Measurements from ENCODE around the gene DIAPH1.
"Not testable (repeated sequence)": the region's sequence is repeated elsewhere in the genome, so short reads cannot be mapped to it uniquely, and the experiment has no call there.

Gene DIAPH1

DNA sequence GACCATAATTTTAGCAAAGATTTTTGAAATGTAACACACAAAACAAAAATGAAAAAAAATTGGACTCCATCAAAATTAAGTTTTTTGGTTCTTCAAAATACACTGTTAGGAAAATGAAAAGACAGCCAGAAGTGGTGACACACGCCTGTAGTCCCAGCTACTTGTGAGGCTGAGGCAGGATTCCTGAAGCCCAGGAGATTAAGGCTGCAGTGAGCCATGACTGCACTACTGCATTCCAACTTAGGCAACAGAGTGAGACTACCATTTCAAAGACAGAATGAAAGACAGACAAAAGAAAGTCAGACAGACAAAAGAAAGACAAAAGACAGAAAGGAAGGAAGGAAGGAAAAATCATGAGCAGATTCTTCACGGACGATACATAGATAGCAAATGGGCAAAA is 7.5 kb downstream of the DIAPH1 start:
- Histone ChIP-seq H2BK5ac (ENCODE audit: low read length) (no peak overlapping the region), H3K9ac (ENCODE audit: low read depth, low read length, poor library complexity) (no peak overlapping the region), H3K27me3 (ENCODE audit: control insufficient read depth in 3 of 3, insufficient read depth in 3 of 3, low read depth in 1 of 3, low read length in 3 of 3) (no peaks in the 10 kb centered on the region), H2AK5ac (ENCODE audit: low read depth, low read length) (no peak overlapping the region), H3K79me1 (ENCODE audit: low read depth, low read length) (peaks cover 2% of the 10 kb centered on the region), H3K23ac (ENCODE audit: low read depth, low read length, poor library complexity) (no peak overlapping the region), H3K4me2 (ENCODE audit: insufficient read depth, low read length, poor library complexity, severe bottlenecking) (no peak overlapping the region), H3K27ac (replicated peaks; ENCODE audit: low read length) (no peak overlapping the region), H3K14ac (ENCODE audit: low read length) (no peak overlapping the region), H3K4me3 (ENCODE audit: low read length in 2 of 2) (no peak overlapping the region), H2BK12ac (ENCODE audit: low read length) (no peak overlapping the region), H3K4me1 (ENCODE audit: control insufficient read depth in 2 of 2, insufficient read depth in 1 of 2, low read depth in 1 of 2, low read length in 2 of 2) (peaks cover 3 to 5% of the 10 kb centered on the region in 2 donors), H4K8ac (ENCODE audit: low read depth, low read length) (no peak overlapping the region), H3K4ac (ENCODE audit: low read length) (no peak overlapping the region), H2BK120ac (ENCODE audit: low read depth, low read length) (no peak overlapping the region), H4K91ac (ENCODE audit: low read depth, low read length, poor library complexity) (no peak overlapping the region), H3K36me3 (replicated peaks in 1 of 2; ENCODE audit: control insufficient read depth in 2 of 2, insufficient read depth in 2 of 2, low read length in 2 of 2) (peaks cover 0 to 17% of the 10 kb centered on the region in 2 donors), H2BK15ac (ENCODE audit: low read length) (no peak overlapping the region), H2AFZ (ENCODE audit: low read length) (no peak overlapping the region), H3K9me3 (replicated peaks in 1 of 2; ENCODE audit: control insufficient read depth in 2 of 2, insufficient read depth in 1 of 2, low read depth in 1 of 2, low read length in 2 of 2) (peaks cover 0 to 10% of the 10 kb centered on the region in 2 donors), H3K18ac (ENCODE audit: low read length) (no peak overlapping the region)
- WGBS, 2 donors (ENCODE audit: extremely low coverage in 2 of 2, insufficient read length in 2 of 2, insufficient replicate concordance in 1 of 2) = no CpG with 5 or more reads among the region's 3 CpGs
- no peak for DNase-seq (ENCODE audit: low spot score)

DNA sequence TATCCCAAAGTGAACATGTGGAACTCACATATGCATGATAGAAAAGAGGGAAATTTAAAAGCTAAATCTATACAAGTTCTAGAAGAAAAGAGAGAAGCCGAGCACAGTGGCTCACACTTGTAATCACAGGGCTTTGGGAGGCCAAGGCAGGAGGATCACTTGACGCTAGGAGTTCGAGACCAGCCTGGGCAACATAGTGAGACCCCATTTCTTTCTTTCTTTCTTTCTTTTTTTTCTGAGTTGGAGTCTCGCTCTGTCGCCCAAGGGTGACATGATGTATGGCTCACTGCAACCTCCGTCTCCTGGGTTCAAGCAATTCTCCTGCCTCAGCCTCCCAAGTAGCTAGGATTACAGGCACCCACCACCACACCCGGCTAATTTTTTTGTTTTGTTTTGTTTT is 8.9 kb downstream of the DIAPH1 start:
- not testable (repeated sequence) for H3K27ac ChIP-seq (replicated peaks; ENCODE audit: low read length); H3K4me1 ChIP-seq (ENCODE audit: control insufficient read depth in 2 of 2, insufficient read depth in 1 of 2, low read depth in 1 of 2, low read length in 2 of 2); H3K9me3 ChIP-seq (replicated peaks in 1 of 2; ENCODE audit: control insufficient read depth in 2 of 2, insufficient read depth in 1 of 2, low read depth in 1 of 2, low read length in 2 of 2); H2BK5ac ChIP-seq (ENCODE audit: low read length); H3K18ac ChIP-seq (ENCODE audit: low read length); H4K8ac ChIP-seq (ENCODE audit: low read depth, low read length); H3K4me2 ChIP-seq (ENCODE audit: insufficient read depth, low read length, poor library complexity, severe bottlenecking); H3K23ac ChIP-seq (ENCODE audit: low read depth, low read length, poor library complexity); H2BK120ac ChIP-seq (ENCODE audit: low read depth, low read length); H3K27me3 ChIP-seq (ENCODE audit: control insufficient read depth in 3 of 3, insufficient read depth in 3 of 3, low read depth in 1 of 3, low read length in 3 of 3); H2AK5ac ChIP-seq (ENCODE audit: low read depth, low read length); H3K4ac ChIP-seq (ENCODE audit: low read length); H3K79me1 ChIP-seq (ENCODE audit: low read depth, low read length); H2BK15ac ChIP-seq (ENCODE audit: low read length); H2BK12ac ChIP-seq (ENCODE audit: low read length); H3K14ac ChIP-seq (ENCODE audit: low read length); DNase-seq (ENCODE audit: low spot score); H4K91ac ChIP-seq (ENCODE audit: low read depth, low read length, poor library complexity); H3K9ac ChIP-seq (ENCODE audit: low read depth, low read length, poor library complexity); H2AFZ ChIP-seq (ENCODE audit: low read length); H3K4me3 ChIP-seq (ENCODE audit: low read length in 2 of 2)
- H3K36me3 ChIP-seq (replicated peaks in 1 of 2; ENCODE audit: control insufficient read depth in 2 of 2, insufficient read depth in 2 of 2, low read length in 2 of 2) = peaks cover 0 to 10% of the 10 kb centered on the region in 2 donors
- no CpG with 5 or more reads among the region's 7 CpGs for WGBS, 2 donors (ENCODE audit: extremely low coverage in 2 of 2, insufficient read length in 2 of 2, insufficient replicate concordance in 1 of 2)

DNA sequence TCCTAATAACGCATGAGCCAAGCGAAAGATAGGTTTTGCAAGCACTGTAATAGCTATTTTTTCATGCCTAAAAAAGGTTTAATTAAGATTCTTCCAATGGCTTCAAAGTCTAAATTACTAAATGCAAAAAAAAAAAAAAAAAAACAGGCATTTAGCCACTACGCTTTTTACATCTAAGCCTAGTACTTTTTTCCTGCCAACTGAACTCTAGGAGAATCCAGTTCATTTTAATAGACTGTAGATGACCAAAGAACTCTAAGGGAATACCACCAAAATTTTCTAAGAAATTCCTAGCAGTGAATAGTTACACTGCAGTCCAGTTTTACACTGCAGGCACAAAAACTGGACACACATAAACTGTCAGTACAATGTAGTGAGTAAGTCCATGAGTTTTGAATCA is 9.8 kb downstream of the DIAPH1 start:
- Histone ChIP-seq H2BK5ac (ENCODE audit: low read length) (no peak overlapping the region), H4K8ac (ENCODE audit: low read depth, low read length) (no peak overlapping the region), H3K4ac (ENCODE audit: low read length) (no peak overlapping the region), H3K27me3 (ENCODE audit: control insufficient read depth in 3 of 3, insufficient read depth in 3 of 3, low read depth in 1 of 3, low read length in 3 of 3) (no peaks in the 10 kb centered on the region), H3K36me3 (replicated peaks in 1 of 2; ENCODE audit: control insufficient read depth in 2 of 2, insufficient read depth in 2 of 2, low read length in 2 of 2) (peaks cover 0 to 10% of the 10 kb centered on the region in 2 donors), H3K4me1 (ENCODE audit: control insufficient read depth in 2 of 2, insufficient read depth in 1 of 2, low read depth in 1 of 2, low read length in 2 of 2) (peaks cover 3 to 5% of the 10 kb centered on the region in 2 donors), H2BK12ac (ENCODE audit: low read length) (no peak overlapping the region), H3K9me3 (replicated peaks in 1 of 2; ENCODE audit: control insufficient read depth in 2 of 2, insufficient read depth in 1 of 2, low read depth in 1 of 2, low read length in 2 of 2) (peaks cover 0 to 3% of the 10 kb centered on the region in 2 donors), H2AFZ (ENCODE audit: low read length) (no peak overlapping the region), H3K9ac (ENCODE audit: low read depth, low read length, poor library complexity) (no peak overlapping the region), H4K91ac (ENCODE audit: low read depth, low read length, poor library complexity) (no peak overlapping the region), H3K14ac (ENCODE audit: low read length) (no peak overlapping the region), H3K4me2 (ENCODE audit: insufficient read depth, low read length, poor library complexity, severe bottlenecking) (no peak overlapping the region), H3K18ac (ENCODE audit: low read length) (no peak overlapping the region), H3K4me3 (ENCODE audit: low read length in 2 of 2) (no peak overlapping the region), H2BK120ac (ENCODE audit: low read depth, low read length) (no peak overlapping the region), H3K27ac (replicated peaks; ENCODE audit: low read length) (no peak overlapping the region), H3K23ac (ENCODE audit: low read depth, low read length, poor library complexity) (no peak overlapping the region), H2BK15ac (ENCODE audit: low read length) (no peak overlapping the region), H2AK5ac (ENCODE audit: low read depth, low read length) (no peak overlapping the region), H3K79me1 (ENCODE audit: low read depth, low read length) (no peaks in the 10 kb centered on the region)
- no CpG with 5 or more reads among the region's 3 CpGs for WGBS, 2 donors (ENCODE audit: extremely low coverage in 2 of 2, insufficient read length in 2 of 2, insufficient replicate concordance in 1 of 2)
- DNase-seq (ENCODE audit: low spot score) = no peak

DNA sequence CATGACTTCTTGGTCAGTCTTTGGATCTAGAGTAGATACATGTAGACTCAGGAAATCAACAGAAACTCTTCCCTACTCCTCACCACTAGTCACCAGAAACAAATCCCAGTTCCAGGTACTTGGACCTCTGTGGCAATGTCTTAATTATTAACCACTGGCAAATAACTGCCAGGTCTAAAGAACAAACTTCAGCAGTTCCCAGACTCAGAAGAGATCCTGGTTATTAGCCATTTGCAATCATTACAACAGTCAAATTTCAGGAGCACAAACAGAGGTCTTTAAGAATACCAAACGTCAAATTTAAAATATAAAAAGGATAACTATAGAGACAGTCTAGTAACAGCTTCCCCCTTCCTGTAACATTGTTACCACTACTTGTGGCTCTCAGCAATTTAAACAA is 10.2 kb downstream of the DIAPH1 start:
- no CpG with 5 or more reads among the region's 1 CpG for WGBS, 2 donors (ENCODE audit: extremely low coverage in 2 of 2, insufficient read length in 2 of 2, insufficient replicate concordance in 1 of 2)
- H4K8ac ChIP-seq (ENCODE audit: low read depth, low read length) = no peak overlapping the region

More for the DNA sequence above, 10.2 kb downstream of the DIAPH1 start:
- H3K27me3 ChIP-seq (ENCODE audit: control insufficient read depth in 3 of 3, insufficient read depth in 3 of 3, low read depth in 1 of 3, low read length in 3 of 3) = no peaks in the 10 kb centered on the region
- H2BK15ac ChIP-seq (ENCODE audit: low read length) = no peak overlapping the region
- no peak overlapping the region for H2AFZ ChIP-seq (ENCODE audit: low read length)
- H3K4me2 ChIP-seq (ENCODE audit: insufficient read depth, low read length, poor library complexity, severe bottlenecking) = no peak overlapping the region
- H3K36me3 ChIP-seq (replicated peaks in 1 of 2; ENCODE audit: control insufficient read depth in 2 of 2, insufficient read depth in 2 of 2, low read length in 2 of 2) = peaks cover 0 to 10% of the 10 kb centered on the region in 2 donors
- no peak overlapping the region for H3K9ac ChIP-seq (ENCODE audit: low read depth, low read length, poor library complexity)
- DNase-seq (ENCODE audit: low spot score) = no peak
- no peak overlapping the region for H3K27ac ChIP-seq (replicated peaks; ENCODE audit: low read length)
- H3K23ac ChIP-seq (ENCODE audit: low read depth, low read length, poor library complexity) = no peak overlapping the region
- no peaks in the 10 kb centered on the region for H3K79me1 ChIP-seq (ENCODE audit: low read depth, low read length)
- peaks cover 0 to 3% of the 10 kb centered on the region in 2 donors for H3K9me3 ChIP-seq (replicated peaks in 1 of 2; ENCODE audit: control insufficient read depth in 2 of 2, insufficient read depth in 1 of 2, low read depth in 1 of 2, low read length in 2 of 2)
- no peak overlapping the region for H4K91ac ChIP-seq (ENCODE audit: low read depth, low read length, poor library complexity)
- H2BK5ac ChIP-seq (ENCODE audit: low read length) = no peak overlapping the region
- H3K18ac ChIP-seq (ENCODE audit: low read length) = no peak overlapping the region
- H3K14ac ChIP-seq (ENCODE audit: low read length) = no peak overlapping the region
- no peak overlapping the region for H3K4ac ChIP-seq (ENCODE audit: low read length)
- H3K4me3 ChIP-seq (ENCODE audit: low read length in 2 of 2) = no peak overlapping the region
- peaks cover 0 to 7% of the 10 kb centered on the region in 2 donors for H3K4me1 ChIP-seq (ENCODE audit: control insufficient read depth in 2 of 2, insufficient read depth in 1 of 2, low read depth in 1 of 2, low read length in 2 of 2)
- no peak overlapping the region for H2BK12ac ChIP-seq (ENCODE audit: low read length)
- H2BK120ac ChIP-seq (ENCODE audit: low read depth, low read length) = no peak overlapping the region
- H2AK5ac ChIP-seq (ENCODE audit: low read depth, low read length) = no peak overlapping the region
